HepG2 (cell line): ENCODE measurements around the gene ALX1. TPM values are rescaled to one million over a fixed set of nuclear protein-coding genes. Genes with fewer than 3 reads are reported as not detected.

Source experiments
- ATAC-seq: fragments of 200-7000 bp; cut with Tn5 transposase; 3 replicates; pipeline ENCODE4 v1.9.1; 2020; ENCODE audit warnings: mild to moderate bottlenecking, moderate library complexity
- BruUV-seq: library from RNA; stranded (reverse); fragments of 400-500 nt; replicated peaks from 2 replicates; lab custom pipeline; 2021; lab: Mats Ljungman, UMichigan
- CTCF ChIA-PET: fragments of 300-600 bp; formaldehyde crosslinking; extraction: SDS; loops from one replicate; lab custom pipeline; 2021; ENCODE audit warnings: low total read pairs, inconsistent platforms, low intra/inter-chr PET ratio; lab: Yijun Ruan, JAX
- POLR2A ChIA-PET: fragments of 350-600 bp; sonication (Branson Sonifier 250); formaldehyde crosslinking; loops from one replicate; lab custom pipeline; 2020; ENCODE audit warnings: antibody characterized with exemption, inconsistent platforms; lab: Yijun Ruan, JAX
- DNase-seq: peaks from one replicate; pipeline ENCODE4 v3.0.0-alpha.2; 2015; ENCODE audit warnings: low spot score
- FAIRE-seq: peaks from 3 replicates; lab custom pipeline; 2011; peaks lifted over from hg19 to GRCh38; lab: Jason Lieb, UNC
- H2AFZ ChIP-seq: one replicate; pipeline ENCODE4 v1.6.1; 2011; ENCODE audit warnings: low read length, inconsistent platforms
- H3K27ac ChIP-seq: fragments of 300-600 bp; 3 replicates; pipeline ENCODE4 v1.8.0; 2011; ENCODE audit warnings: mixed run types, mild to moderate bottlenecking, mixed read lengths, low read length, inconsistent platforms; ENCODE audit not compliant: insufficient read depth; ENCODE audit errors: extremely low read length
- H3K27me3 ChIP-seq, 2 experiments: fragments of 200-600 bp in 1 of 2; 2 replicates in 1 of 2; 3 replicates in 1 of 2; pipeline versions ENCODE4 v1.6.0 to v1.8.0; 2011; ENCODE audit warnings: low read length in 2 of 2, mild to moderate bottlenecking in 2 of 2, moderate library complexity in 2 of 2, inconsistent platforms in 1 of 2; ENCODE audit not compliant: insufficient read depth in 2 of 2, control insufficient read depth in 1 of 2
- H3K36me3 ChIP-seq, 2 experiments: fragments of 200-600 bp in 1 of 2; replicated peaks in 1 of 2; 2 replicates in 1 of 2; 3 replicates in 1 of 2; pipeline versions ENCODE4 v1.5.1 to v1.8.0; 2011; ENCODE audit warnings: low read length in 2 of 2, inconsistent platforms in 1 of 2; ENCODE audit not compliant: insufficient read depth in 2 of 2, control insufficient read depth in 1 of 2
- H3K4me1 ChIP-seq: 2 replicates; pipeline ENCODE4 v1.5.1; 2012; ENCODE audit warnings: low read length, inconsistent platforms; ENCODE audit not compliant: insufficient read depth
- H3K4me2 ChIP-seq: 2 replicates; pipeline ENCODE4 v1.6.0; 2011; ENCODE audit warnings: low read depth, low read length, inconsistent platforms
- H3K4me3 ChIP-seq, 3 experiments: fragments of 200-600 bp in 1 of 3; sonication (generic), shearing (Covaris generic) in 1 of 3; replicated peaks in 1 of 3; 2 replicates each; pipeline ENCODE4 v1.5.1; 2011 to 2016; ENCODE audit warnings: low read length in 3 of 3, inconsistent platforms in 2 of 3, low read depth in 2 of 3, mild to moderate bottlenecking in 2 of 3, control low read depth in 1 of 3, mixed read lengths in 1 of 3; ENCODE audit not compliant: insufficient read depth in 1 of 3
- H3K79me2 ChIP-seq: one replicate; pipeline ENCODE4 v1.6.1; 2011; ENCODE audit warnings: low read length, inconsistent platforms; ENCODE audit not compliant: insufficient read depth
- H3K9ac ChIP-seq: 2 replicates; pipeline ENCODE4 v1.6.0; 2011; ENCODE audit warnings: mild to moderate bottlenecking, low read depth, low read length, inconsistent platforms; ENCODE audit not compliant: insufficient read depth
- H3K9me3 ChIP-seq: 2 replicates; pipeline ENCODE4 v1.5.1; 2012; ENCODE audit warnings: mild to moderate bottlenecking, low read length
- H4K20me1 ChIP-seq: 2 replicates; pipeline ENCODE4 v1.6.0; 2011; ENCODE audit warnings: inconsistent platforms, mild to moderate bottlenecking, low read length, moderate library complexity; ENCODE audit not compliant: insufficient read depth
- CHD4 ChIP-seq: fragments of 200-600 bp; sonication (generic); IDR thresholded peaks from 2 replicates; pipeline ENCODE4 v1.7.0; 2017; ENCODE audit warnings: mild to moderate bottlenecking, low read length, borderline replicate concordance
- ESRRA ChIP-seq: sonication (generic); formaldehyde crosslinking; IDR thresholded peaks from 2 replicates; pipeline ENCODE4 v1.5.1; 2020; ENCODE audit warnings: mild to moderate bottlenecking, low read depth, missing genetic modification reagents
- TMF1 ChIP-seq: sonication (generic); formaldehyde crosslinking; IDR thresholded peaks from 2 replicates; pipeline ENCODE4 v1.8.1; 2022; ENCODE audit warnings: low read depth, missing genetic modification reagents
- U2AF2 ChIP-seq: fragments of 200-400 bp; formaldehyde crosslinking; IDR thresholded peaks from 2 replicates; pipeline ENCODE4 v1.6.1; 2017; ENCODE audit warnings: low read depth, mild to moderate bottlenecking, low read length
- ZFP62 ChIP-seq: sonication (generic); formaldehyde crosslinking; IDR thresholded peaks from 2 replicates; pipeline ENCODE4 v1.4.0; 2020; ENCODE audit warnings: missing genetic modification reagents
- ZMYM4 ChIP-seq: sonication (generic); formaldehyde crosslinking; IDR thresholded peaks from 2 replicates; pipeline ENCODE4 v1.8.1; 2023; ENCODE audit warnings: mild to moderate bottlenecking, missing genetic modification reagents
- ZNF383 ChIP-seq: sonication (generic); formaldehyde crosslinking; IDR thresholded peaks from 2 replicates; pipeline ENCODE4 v1.4.0; 2020; ENCODE audit warnings: missing genetic modification reagents, mild to moderate bottlenecking, borderline replicate concordance
- ZNF782 ChIP-seq: sonication (generic); formaldehyde crosslinking; IDR thresholded peaks from 2 replicates; pipeline ENCODE4 v1.4.0; 2020; ENCODE audit warnings: missing genetic modification reagents, mild to moderate bottlenecking, borderline replicate concordance
- WGBS: methylation state at CpG from one replicate; pipeline ENCODE4 v1.1.6; 2017; ENCODE audit warnings: low lambda C conversion rate; 5-methylcytosine and 5-hydroxymethylcytosine counted together
- in situ Hi-C: cut with HindIII; loops from 2 replicates; pipeline ENCODE4 v1.10.0; 2017; ENCODE audit warnings: low pct_unique_long_range_greater_than_20kb; ENCODE audit not compliant: extremely low pct_ligation_motif_present
- intact Hi-C: fragments of 100-400 bp; cut with micrococcal nuclease; formaldehyde crosslinking; loops from one replicate; pipeline ENCODE4 v1.10.0; 2022; ENCODE audit not compliant: unreplicated experiment
- polyA plus RNA-seq, 8 experiments: library from polyadenylated mRNA; depleted of rRNA in 3 of 8; stranded (reverse) in 7 of 8; unstranded in 1 of 8; fragments of >200 nt; fragmentation: Illumina TruSeq in 4 of 8; extraction: Trizol in 4 of 8; gene quantifications; 2 replicates each; pipeline versions ENCODE4 v1.2.1 to v1.2.3, GENCODE V29; 2011 to 2016; ENCODE audit warnings: low read depth in 4 of 8, missing spikeins in 1 of 8, mixed read lengths in 1 of 8; ENCODE audit not compliant: insufficient read depth in 1 of 8
- total RNA-seq, 5 experiments: library from RNA; depleted of rRNA; stranded (reverse); fragments of >200 nt; fragmentation: Illumina TruSeq; extraction: Trizol; gene quantifications; 2 replicates each; pipeline ENCODE4 v1.2.3, GENCODE V29; 2016; ENCODE audit warnings: low read depth in 1 of 5
- TF ChIP-seq, protein P1 (sequence below): sonication (generic); formaldehyde crosslinking; IDR thresholded peaks from 2 replicates; pipeline ENCODE4 v1.5.1; 2020; ENCODE audit warnings: mild to moderate bottlenecking, missing genetic modification reagents, moderate library complexity
- TF ChIP-seq, protein P2 (sequence below): sonication (generic); formaldehyde crosslinking; IDR thresholded peaks from 2 replicates; pipeline ENCODE4 v1.4.0; 2020; ENCODE audit warnings: missing genetic modification reagents
- TF ChIP-seq, protein P3 (sequence below): IDR thresholded peaks from 2 replicates; pipeline ENCODE4 v1.6.1; 2016; ENCODE audit warnings: mild to moderate bottlenecking, missing biosample characterization, missing genetic modification reagents
- TF ChIP-seq, protein P4 (sequence below): sonication (generic); formaldehyde crosslinking; IDR thresholded peaks from 2 replicates; pipeline ENCODE4 v1.8.1; 2023; ENCODE audit warnings: mild to moderate bottlenecking, moderate library complexity, missing genetic modification reagents

Gene ALX1
- total and polyA plus RNA-seq, 2 of the 13 experiments (the other 11 are each of a cell fraction or from before 2014, with no cell fraction given): not detected

DNA sequence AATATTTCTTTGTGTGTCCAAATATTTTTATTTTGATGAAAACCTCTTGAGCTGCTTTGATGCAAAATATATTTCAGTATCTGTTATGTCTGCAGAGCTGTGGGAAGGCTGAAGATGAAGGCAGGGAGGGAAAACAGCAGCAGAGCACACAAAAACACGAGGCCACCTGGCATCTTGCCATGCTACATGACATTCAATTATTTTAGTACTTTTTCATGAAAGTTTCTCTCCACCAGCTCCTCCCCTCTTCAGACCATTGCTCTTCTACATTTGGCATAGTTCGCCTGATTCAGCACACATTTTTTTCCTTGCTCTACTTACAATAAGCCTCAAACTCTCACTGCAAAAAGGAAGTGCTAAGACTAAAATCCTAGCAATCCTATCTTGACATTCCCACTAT lies 4.6 kb upstream of the ALX1 start:
- H3K9me3 ChIP-seq: no peaks in the 10 kb centered on the region
- 0 out of 2 replicates have a peak, but pooled peaks cover 2% of the 10 kb centered on the region for H3K4me1 ChIP-seq
- BruUV-seq: no TSS peak
- FAIRE-seq (no peak), ATAC-seq (no peak), DNase-seq (no peak)
- H3K9ac ChIP-seq: no peak overlapping the region
- WGBS: 2% methylated on average over 2 of the region's 2 CpGs
- H4K20me1 ChIP-seq: no peaks in the 10 kb centered on the region
- intact Hi-C loops (no loop called here), in situ Hi-C loops (no loop called here)
- no peak overlapping the region for H3K27ac ChIP-seq
- TF ChIP-seq, protein P1, sequence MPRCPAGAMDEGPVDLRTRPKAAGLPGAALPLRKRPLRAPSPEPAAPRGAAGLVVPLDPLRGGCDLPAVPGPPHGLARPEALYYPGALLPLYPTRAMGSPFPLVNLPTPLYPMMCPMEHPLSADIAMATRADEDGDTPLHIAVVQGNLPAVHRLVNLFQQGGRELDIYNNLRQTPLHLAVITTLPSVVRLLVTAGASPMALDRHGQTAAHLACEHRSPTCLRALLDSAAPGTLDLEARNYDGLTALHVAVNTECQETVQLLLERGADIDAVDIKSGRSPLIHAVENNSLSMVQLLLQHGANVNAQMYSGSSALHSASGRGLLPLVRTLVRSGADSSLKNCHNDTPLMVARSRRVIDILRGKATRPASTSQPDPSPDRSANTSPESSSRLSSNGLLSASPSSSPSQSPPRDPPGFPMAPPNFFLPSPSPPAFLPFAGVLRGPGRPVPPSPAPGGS (CRISPR knock-in tag): no peak
- TF ChIP-seq TMF1 (CRISPR knock-in tag) (no peak), ZNF782 (CRISPR knock-in tag) (no peak), ZNF383 (CRISPR knock-in tag) (no peak), ZMYM4 (CRISPR knock-in tag) (no peak), ZFP62 (CRISPR knock-in tag) (no peak), CHD4 (no peak), ESRRA (CRISPR knock-in tag) (no peak), U2AF2 (no peak)
- TF ChIP-seq, protein P2, sequence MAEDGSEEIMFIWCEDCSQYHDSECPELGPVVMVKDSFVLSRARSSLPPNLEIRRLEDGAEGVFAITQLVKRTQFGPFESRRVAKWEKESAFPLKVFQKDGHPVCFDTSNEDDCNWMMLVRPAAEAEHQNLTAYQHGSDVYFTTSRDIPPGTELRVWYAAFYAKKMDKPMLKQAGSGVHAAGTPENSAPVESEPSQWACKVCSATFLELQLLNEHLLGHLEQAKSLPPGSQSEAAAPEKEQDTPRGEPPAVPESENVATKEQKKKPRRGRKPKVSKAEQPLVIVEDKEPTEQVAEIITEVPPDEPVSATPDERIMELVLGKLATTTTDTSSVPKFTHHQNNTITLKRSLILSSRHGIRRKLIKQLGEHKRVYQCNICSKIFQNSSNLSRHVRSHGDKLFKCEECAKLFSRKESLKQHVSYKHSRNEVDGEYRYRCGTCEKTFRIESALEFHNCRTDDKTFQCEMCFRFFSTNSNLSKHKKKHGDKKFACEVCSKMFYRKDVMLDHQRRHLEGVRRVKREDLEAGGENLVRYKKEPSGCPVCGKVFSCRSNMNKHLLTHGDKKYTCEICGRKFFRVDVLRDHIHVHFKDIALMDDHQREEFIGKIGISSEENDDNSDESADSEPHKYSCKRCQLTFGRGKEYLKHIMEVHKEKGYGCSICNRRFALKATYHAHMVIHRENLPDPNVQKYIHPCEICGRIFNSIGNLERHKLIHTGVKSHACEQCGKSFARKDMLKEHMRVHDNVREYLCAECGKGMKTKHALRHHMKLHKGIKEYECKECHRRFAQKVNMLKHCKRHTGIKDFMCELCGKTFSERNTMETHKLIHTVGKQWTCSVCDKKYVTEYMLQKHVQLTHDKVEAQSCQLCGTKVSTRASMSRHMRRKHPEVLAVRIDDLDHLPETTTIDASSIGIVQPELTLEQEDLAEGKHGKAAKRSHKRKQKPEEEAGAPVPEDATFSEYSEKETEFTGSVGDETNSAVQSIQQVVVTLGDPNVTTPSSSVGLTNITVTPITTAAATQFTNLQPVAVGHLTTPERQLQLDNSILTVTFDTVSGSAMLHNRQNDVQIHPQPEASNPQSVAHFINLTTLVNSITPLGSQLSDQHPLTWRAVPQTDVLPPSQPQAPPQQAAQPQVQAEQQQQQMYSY: no peak
- TF ChIP-seq, protein P3, sequence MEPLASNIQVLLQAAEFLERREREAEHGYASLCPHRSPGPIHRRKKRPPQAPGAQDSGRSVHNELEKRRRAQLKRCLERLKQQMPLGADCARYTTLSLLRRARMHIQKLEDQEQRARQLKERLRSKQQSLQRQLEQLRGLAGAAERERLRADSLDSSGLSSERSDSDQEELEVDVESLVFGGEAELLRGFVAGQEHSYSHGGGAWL (CRISPR knock-in tag): no peak
- TF ChIP-seq, protein P4, sequence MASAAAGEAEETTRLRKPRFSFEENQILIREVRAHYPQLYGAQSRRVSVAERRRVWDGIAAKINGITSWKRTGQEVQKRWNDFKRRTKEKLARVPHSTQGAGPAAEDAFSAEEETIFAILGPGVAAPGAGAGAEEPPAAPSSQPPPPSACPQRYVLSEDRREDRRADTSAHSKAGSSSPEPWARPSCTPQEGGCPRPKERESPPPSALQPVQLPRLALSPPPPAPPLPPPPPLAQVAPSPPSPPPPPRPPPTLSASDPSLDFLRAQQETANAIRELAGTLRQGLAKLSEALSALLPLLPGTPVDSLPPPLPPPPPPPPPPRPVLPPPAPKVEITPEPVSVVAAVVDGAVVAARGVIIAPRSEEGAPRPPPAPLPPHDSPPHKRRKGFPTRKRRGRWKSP: no peak
- H3K4me2 ChIP-seq: no peak overlapping the region
- ChIA-PET CTCF (no interaction called here), POLR2A (no interaction called here)
- no peaks in the 10 kb centered on the region for H3K36me3 ChIP-seq
- H2AFZ ChIP-seq: no peak overlapping the region
- peaks cover 3 to 34% of the 10 kb centered on the region in 2 experiments; a peak in 4 of 5 replicates for H3K27me3 ChIP-seq
- no peaks in the 10 kb centered on the region for H3K79me2 ChIP-seq
- no peak overlapping the region for H3K4me3 ChIP-seq
